Glomerular visceral epithelial cell (primary cell): ENCODE results near the gene GLCE.

Experiments
- DNase-seq: peaks from one replicate; pipeline ENCODE4 v3.0.0-alpha.2; 2016; ENCODE audit errors: extremely low spot score

Gene GLCE

GRCh38 chr15:69160141-69160993 lies at the start of gene GLCE:
Gene GLCE (plus strand): TSS chr15:69160635. CDS start chr15:69255807, 95,172 bp downstream.
- DNase-seq = peak; percentile 98

DNA sequence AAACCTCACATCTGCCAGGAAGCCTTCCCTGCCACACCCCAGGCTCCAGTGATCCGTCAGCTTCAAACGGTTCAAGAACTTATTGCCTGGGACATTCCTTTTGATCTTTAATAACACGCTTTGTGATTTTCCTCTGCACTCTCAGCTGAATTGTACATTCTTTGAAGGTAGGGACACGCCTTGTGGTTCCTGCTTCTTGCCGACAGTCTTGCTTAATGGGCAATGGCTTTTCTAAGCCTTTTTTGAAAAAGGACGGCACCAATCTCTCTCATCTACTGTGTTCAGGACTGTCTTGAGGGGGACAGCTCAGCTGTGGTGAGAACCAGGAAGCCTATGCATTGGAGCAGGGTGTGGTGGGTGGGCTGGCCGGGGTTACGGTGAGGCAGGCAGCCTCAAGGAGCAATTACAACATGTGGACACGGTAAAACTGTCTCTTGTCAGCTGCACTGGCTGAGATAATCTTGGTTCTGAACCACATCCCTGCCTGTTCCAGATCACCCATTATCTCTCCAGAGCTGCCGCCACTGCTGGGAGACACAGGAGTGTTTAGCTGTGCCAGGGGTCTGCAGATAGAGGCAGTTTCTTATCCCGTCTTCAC lies 46.0 kb upstream of the GLCE start:
- no peak for DNase-seq

- DNase-seq = no peak
These were observed 45.4 kb upstream of the GLCE start for GRCh38 chr15:69115031-69115430.

- DNase-seq = no peak
These were observed 44.0 kb upstream of the GLCE start for GRCh38 chr15:69116391-69116790.

DNA sequence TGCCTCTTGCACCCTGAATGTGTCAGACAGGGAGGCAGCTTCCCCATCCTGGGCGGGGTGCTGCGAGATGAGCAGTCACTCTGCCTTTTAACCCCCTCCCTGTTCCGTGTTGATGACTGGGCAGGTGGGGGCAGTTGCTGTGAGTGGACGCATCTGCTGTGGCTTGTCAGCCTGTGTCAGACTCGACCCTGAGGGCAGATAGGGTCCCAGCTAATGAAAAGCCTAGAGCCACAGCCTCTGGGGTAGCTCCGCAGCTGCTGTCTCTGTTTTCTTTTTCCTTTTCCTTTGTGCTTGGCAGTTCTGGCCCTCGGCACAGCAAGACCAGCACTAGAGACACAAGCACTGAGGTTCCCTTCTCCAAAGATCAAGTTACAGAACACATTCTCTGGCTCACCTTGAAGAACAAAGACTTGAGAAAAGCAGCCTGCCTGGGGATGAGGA lies 43.0 kb upstream of the GLCE start:
- no peak for DNase-seq

DNA sequence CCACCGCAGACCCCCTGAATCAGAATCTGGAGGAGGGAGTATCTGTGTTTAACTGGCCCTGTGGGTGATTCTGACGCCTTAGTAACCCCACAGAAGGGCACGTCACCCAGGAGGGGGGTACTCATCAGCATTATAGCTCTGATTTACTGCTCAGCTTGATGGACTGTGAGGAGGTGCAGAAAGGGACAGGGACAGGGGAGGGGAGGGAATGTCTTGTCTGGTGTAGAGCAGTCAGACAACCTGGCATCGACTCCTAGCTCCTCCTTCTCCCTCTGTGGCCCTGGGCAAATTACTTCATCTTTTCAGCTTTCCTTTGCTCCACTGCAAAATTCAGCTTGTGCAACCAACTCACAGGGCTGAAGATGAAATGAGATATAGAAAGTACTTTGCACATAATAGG lies 42.3 kb upstream of the GLCE start:
- no peak for DNase-seq

DNA sequence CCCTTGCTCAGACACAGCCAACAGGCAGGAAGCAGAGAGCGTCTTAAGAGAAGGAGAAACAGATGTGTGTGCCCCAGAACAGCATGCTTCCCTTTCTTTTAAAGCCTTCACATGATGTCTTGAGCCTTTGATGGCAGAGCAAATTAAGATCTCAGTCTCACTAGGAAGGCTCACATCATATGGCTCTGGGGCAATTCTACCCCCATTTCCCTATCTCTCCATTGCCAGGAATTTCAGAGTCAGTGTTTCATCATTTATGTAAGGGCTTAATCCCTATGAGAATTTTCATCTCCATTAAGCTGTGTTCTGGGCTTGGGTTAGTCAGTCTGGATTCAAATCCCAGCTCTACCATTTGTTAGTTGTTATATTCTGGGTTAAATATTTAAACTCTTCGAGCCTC lies 41.4 kb upstream of the GLCE start:
- no peak for DNase-seq

- no peak for DNase-seq
These were observed 40.6 kb upstream of the GLCE start for GRCh38 chr15:69119683-69120395.

- DNase-seq = no peak
These were observed 39.7 kb upstream of the GLCE start for GRCh38 chr15:69120732-69121131.

DNA sequence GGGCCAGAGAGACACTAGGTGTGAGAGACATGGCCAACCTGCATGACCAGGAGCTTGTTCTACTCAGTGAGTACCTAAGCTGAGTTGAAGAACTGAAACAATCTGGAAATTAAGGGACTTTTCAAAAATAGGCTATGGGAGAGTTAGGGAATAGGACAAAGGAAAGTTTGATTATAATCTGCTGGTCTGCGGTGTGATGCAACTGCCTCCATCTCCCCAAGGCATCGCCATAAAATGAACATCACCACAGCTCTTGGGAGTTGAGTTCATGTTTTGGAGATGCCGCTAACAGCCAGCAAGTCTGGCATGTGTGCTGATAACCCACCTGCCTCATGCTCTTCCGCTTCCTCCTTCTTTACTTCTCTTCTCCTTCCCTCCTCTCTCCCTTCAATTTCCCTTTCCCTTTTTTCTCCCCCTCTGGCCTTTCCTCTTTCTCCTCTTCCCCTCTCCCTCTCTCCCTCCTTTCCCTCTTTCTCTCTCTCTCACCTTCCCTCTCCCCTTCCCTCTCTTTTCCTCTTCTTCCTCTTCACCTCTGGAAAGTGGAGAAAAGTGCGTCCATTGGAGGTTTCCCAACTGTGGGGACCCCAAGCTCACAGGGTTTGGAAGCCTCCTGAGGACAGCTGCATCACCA lies 39.1 kb upstream of the GLCE start:
- no peak for DNase-seq

- DNase-seq = no peak
These were observed 35.2 kb upstream of the GLCE start for GRCh38 chr15:69125236-69125635.

GRCh38 chr15:69126054-69126469 lies 34.4 kb upstream of the GLCE start:
- DNase-seq = no peak

GRCh38 chr15:69127306-69127705 lies 33.1 kb upstream of the GLCE start:
- DNase-seq = no peak

DNA sequence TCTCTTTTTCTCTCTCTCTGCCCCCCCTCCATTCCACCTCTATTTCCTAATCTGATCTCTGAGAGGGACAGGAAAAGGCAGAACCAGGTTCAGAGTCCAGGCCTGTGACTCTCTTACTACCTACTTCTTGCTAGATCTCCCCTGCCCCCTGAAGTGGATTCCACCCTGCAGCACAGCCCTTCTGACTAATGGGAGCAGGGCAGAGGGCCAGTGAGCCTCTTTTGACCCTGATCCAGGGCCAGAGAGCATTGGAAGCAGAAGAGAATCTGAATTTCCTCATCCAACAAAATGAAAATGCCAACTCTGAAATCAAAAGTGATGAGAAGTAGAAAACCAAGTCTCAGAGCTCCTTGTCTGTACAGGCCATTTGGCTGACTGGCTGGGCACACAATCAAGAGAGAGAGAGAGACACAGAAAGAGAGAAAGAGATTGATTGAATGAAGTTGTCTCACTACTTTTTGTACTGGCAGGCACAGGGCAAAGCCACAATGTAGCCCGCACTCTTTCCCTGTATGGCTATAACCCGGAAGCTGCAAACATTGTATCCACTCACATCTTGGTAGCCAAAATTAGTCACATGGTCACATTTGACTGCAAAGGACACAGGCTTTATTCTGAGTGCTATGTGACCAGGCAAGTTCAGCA lies 31.6 kb upstream of the GLCE start:
- no peak for DNase-seq

- DNase-seq = no peak
These were observed 28.8 kb upstream of the GLCE start for GRCh38 chr15:69131362-69132220.

DNA sequence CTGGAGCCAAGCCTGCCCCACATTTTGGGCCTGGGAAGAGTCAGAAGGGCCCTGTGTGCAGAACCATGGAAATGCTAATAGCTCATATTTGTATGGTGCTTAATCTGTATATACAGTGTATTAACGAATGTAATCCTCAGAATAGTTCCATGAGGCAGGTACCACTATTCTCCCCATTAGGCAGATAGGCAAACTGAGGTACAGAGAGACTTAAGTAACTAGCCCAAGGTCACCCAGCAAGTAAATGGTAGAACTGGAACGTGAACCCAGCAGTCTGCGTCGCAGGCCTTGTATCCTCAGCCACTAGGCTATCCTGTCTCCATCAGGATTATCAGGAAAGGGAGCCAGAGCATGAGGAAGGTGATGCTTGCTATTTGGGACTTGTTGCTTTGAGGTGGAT lies 28.0 kb upstream of the GLCE start:
- DNase-seq = no peak

GRCh38 chr15:69132977-69133861 lies 27.2 kb upstream of the GLCE start:
- no peak for DNase-seq

DNA sequence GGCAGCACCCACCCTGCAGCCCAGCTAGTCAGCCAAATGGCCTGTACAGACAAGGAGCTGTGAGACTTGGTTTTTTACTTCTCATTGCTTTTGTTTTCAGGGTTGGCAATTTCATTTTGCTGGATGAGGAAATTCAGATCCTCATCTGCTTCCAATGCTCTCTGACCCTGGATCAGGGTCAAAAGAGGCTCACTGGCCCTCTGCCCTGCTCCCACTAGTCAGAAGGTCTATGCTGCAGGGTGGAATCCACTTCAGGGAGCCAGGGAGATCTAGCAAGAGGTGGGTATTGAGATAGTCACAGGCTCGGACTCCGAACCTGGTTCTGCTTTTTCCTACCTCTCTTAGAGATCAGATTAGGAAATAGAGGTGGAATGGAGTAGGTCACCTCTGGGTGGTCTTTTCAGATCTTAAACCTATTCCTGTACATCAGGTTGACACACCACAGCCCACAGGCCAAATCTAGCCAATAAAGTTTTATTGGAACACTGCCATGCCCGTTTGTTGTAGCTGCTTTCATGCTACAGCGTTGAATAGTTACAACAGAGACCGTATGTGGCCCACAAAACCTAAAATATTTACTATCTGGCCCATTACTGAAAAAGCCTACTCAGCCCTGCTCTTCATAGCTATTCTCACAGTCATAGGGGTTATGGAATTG lies 26.4 kb upstream of the GLCE start:
- DNase-seq = no peak

DNA sequence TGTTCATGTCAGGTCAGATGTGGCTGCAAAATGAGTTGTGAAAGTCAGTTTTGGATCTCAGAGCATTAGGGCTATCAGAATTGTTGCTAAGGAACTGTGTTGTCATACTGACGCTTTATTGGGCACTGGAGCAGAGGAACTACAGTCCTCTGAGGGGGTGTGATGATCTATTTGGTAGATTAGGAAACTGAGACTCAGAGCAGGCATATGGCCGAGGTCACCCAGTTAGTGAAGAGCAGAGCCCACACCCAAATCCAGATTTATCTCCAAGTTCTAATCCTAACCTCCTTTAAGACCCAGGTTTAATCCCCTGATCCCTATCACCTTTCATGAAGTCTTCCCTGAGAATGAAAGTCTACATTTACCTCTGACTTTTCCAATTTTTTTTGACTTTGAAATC lies 25.6 kb upstream of the GLCE start:
- no peak for DNase-seq
